Activated naive CD4-positive, alpha-beta T cell treated with anti-CD3 and anti-CD28 coated beads, Interleukin-2, amount 10 ng/mL, durations not matched to agents 7 days and 5 days (primary cell): ENCODE results near the gene CAPN15.

Experiments
- CTCF ChIA-PET: fragments of 350-600 bp; sonication (Branson Sonifier 250); formaldehyde crosslinking; loops from one replicate; lab custom pipeline; 2021; ENCODE audit warnings: antibody characterized with exemption; lab: Charles Lee
- DNase-seq: peaks from one replicate; pipeline ENCODE4 v3.0.0-alpha.2; 2020
- H3K27ac Mint-ChIP-seq: one replicate; pipeline ENCODE4 v1.8.0; 2021; ENCODE audit warnings: mild to moderate bottlenecking, moderate library complexity, mixed read lengths
- H3K27me3 Mint-ChIP-seq: one replicate; pipeline ENCODE4 v1.8.0; 2021; ENCODE audit warnings: mild to moderate bottlenecking, mixed read lengths
- H3K36me3 Mint-ChIP-seq: one replicate; pipeline ENCODE4 v1.8.0; 2021; ENCODE audit warnings: mixed read lengths
- H3K4me1 Mint-ChIP-seq: one replicate; pipeline ENCODE4 v1.8.0; 2021; ENCODE audit warnings: mixed read lengths
- H3K4me3 Mint-ChIP-seq: one replicate; pipeline ENCODE4 v1.8.0; 2021; ENCODE audit warnings: mild to moderate bottlenecking, moderate library complexity, mixed read lengths
- H3K9me3 Mint-ChIP-seq: one replicate; pipeline ENCODE4 v1.8.0; 2021; ENCODE audit warnings: mixed read lengths

The CAPN15 gene

DNA sequence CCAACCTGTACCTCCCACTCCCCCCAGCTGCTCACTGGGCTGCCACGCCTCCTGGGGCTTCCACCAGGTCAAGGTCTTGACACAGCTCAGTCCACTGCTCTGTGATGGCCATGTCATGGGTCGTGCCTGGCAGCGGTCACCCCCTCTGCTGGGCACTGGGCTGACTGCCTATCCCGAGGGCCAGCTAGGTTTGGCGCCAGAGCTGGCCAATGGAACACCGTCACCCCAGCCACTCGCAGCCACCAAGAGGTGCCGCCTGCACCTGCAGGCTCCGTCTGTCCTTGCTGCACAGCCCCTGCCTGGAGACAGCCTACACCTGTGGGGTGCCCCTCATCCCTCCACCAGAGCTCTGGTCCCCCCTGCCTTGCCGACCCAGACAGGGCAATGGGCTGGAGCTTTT, 57.8 kb downstream of the CAPN15 start:
- CTCF ChIA-PET, result interaction anchor here (1.3 kb wide), 1 partner anchor 8 kb away, joined by 3 read pairs; no protein-coding TSS in a partner anchor
- Mint-ChIP-seq H3K4me3 (no peak overlapping the region), H3K36me3 (peaks cover 2% of the 10 kb centered on the region)

GRCh38 chr16:586047-586644, 58.6 kb downstream of the CAPN15 start:
- peaks cover 4% of the 10 kb centered on the region for H3K27me3 Mint-ChIP-seq
- no peak overlapping the region for H3K4me3 Mint-ChIP-seq
- CTCF ChIA-PET, result interaction anchor here (1.3 kb wide), 1 partner anchor 9 kb away, joined by 3 read pairs; no protein-coding TSS in a partner anchor
- no peak overlapping the region for H3K27ac Mint-ChIP-seq
- no peaks in the 10 kb centered on the region for H3K9me3 Mint-ChIP-seq
- DNase-seq, result no peak
- H3K36me3 Mint-ChIP-seq, result peaks cover 2% of the 10 kb centered on the region
- H3K4me1 Mint-ChIP-seq, result peaks cover 17% of the 10 kb centered on the region

More for the DNA sequence above, 57.8 kb downstream of the CAPN15 start:
- peaks cover 10% of the 10 kb centered on the region for H3K4me1 Mint-ChIP-seq
- H3K27ac Mint-ChIP-seq, result no peak overlapping the region
- H3K27me3 Mint-ChIP-seq, result peaks cover 4% of the 10 kb centered on the region
- H3K9me3 Mint-ChIP-seq, result no peaks in the 10 kb centered on the region
- no peak for DNase-seq

DNA sequence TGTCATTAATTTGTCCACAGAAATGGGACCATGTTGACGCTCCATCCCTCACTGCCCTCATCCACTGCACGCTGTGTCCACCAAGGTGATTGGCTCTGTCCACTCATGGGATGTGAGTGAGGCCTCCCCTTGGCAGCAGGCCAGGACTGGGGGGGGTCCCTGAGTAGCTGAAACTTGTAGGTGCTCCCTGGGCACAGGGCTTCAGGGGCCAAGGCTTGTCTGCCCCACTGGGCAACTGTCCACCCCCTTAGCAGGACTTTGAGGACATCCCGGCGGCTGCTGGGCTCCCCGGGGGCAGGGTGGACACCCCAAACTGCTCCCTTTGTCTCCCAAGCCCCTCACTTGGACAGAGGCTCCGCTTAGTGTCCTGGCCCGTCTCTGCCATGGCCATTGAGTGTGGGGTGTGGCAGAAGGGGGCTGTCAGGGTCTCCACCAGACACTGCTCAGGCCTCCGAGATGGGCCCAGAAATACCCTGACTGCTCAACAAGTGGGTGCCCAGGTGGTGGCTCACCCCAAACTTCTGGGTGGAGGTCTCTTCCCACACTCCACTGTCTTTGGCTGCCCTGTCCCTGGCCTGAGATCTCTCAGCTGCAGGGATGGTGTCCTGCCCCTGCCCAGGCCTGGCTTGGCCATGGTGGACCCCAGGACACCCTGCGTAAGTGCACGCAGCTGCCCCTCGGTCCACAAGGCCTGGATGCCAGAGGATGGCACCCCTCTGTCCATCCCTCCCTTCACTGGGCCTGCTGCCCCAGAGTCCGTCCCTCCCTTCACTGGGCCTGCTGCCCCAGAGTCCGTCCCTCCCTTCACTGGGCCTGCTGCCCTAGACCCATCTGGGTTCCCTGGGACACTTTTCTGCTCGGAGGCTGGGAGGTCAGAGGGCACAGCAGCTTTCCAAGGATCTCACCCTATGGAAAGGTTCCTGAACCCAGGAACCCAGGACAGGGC, 59.4 kb downstream of the CAPN15 start:
- peaks cover 2% of the 10 kb centered on the region for H3K36me3 Mint-ChIP-seq
- H3K4me1 Mint-ChIP-seq, result peaks cover 23% of the 10 kb centered on the region
- H3K4me3 Mint-ChIP-seq, result peak overlapping the region; percentile 88
- CTCF ChIA-PET, result interaction anchor here (0.6 to 1.3 kb wide), 2 partner anchors 10 to 147 kb away, joined by 3 read pairs; no protein-coding TSS in a partner anchor
- peak overlapping the region; percentile 100 for H3K27ac Mint-ChIP-seq
- DNase-seq, result no peak
- no peaks in the 10 kb centered on the region for H3K9me3 Mint-ChIP-seq
- H3K27me3 Mint-ChIP-seq, result peaks cover 4% of the 10 kb centered on the region

DNA sequence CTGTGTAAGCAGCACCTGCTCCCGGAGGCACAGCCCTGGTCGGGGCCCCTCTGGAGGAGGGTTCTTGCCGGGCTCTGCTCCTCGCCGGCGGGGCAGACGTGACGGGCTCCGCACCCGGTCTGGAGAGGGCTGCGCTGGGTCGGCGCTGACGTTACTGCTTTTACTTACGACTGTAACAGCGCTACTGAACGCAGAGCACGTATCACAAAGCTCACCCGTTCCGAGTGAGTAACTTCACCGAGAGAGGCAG, 61.1 kb downstream of the CAPN15 start:
- Mint-ChIP-seq H3K4me3 (peak overlapping the region; percentile 88), H3K27me3 (peaks cover 4% of the 10 kb centered on the region), H3K9me3 (no peaks in the 10 kb centered on the region), H3K4me1 (peaks cover 30% of the 10 kb centered on the region), H3K36me3 (peaks cover 2% of the 10 kb centered on the region), H3K27ac (peak overlapping the region; percentile 100)
- CTCF ChIA-PET, result interaction anchor here (0.7 kb wide), 1 partner anchor 196 kb away, joined by 3 read pairs; no protein-coding TSS in a partner anchor
- peak; percentile 72 for DNase-seq

- DNase-seq, result peak; percentile 97
- peak overlapping the region; percentile 100 for H3K27ac Mint-ChIP-seq
- CTCF ChIA-PET, result no interaction called here
- peaks cover 31% of the 10 kb centered on the region for H3K4me1 Mint-ChIP-seq
- no peaks in the 10 kb centered on the region for H3K9me3 Mint-ChIP-seq
- H3K36me3 Mint-ChIP-seq, result peaks cover 2% of the 10 kb centered on the region
- H3K4me3 Mint-ChIP-seq, result peak overlapping the region; percentile 88
- peaks cover 4% of the 10 kb centered on the region for H3K27me3 Mint-ChIP-seq
These were observed 61.6 kb downstream of the CAPN15 start for GRCh38 chr16:588889-589657.

DNA sequence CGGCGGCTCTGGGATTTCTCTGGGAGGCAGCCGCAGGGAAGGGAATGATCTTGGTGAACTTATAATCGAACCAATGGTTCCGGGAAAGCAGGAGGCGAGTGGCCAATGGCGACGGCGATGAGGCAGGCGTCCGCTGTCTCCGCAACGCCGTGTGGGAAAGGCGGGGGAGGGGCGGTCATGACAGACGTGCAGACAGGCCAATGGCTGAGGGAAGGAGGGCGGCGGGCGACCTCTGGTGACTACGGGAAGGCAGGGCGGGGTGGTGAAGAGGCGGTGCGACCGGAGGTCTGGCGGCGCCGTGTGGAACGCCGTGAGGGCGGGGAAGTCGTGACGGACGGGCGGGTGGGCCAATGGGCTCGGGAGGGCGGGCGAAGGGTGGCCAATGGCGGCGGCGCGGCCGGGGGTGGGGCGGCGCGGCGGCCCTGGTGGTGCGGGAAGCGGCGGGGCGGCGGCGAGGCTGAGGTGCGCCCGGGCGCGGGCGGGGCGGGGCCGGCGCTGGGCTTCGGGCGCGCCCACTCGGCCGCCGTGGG, 62.2 kb downstream of the CAPN15 start, which contains the start of gene RAB40C:
Gene RAB40C, plus strand, starts transcription at position 409 of the 530 bp plus-strand sequence. CDS start 226 bp downstream, outside the sequence.
- peak within 1 kb of the TSS; percentile 99 for H3K27ac Mint-ChIP-seq
- DNase-seq, result peak; percentile 99
- H3K9me3 Mint-ChIP-seq, result no peaks in the 10 kb centered on the region
- peaks cover 33% of the 10 kb centered on the region for H3K4me1 Mint-ChIP-seq
- peak within 1 kb of the TSS; percentile 88 for H3K4me3 Mint-ChIP-seq
- H3K27me3 Mint-ChIP-seq, result peaks cover 4% of the 10 kb centered on the region
- H3K36me3 Mint-ChIP-seq, result peaks cover 2% of the 10 kb centered on the region
- CTCF ChIA-PET, result interaction anchor here (1.0 kb wide), 1 partner anchor 11 kb away, joined by 4 read pairs; no protein-coding TSS in a partner anchor

DNA sequence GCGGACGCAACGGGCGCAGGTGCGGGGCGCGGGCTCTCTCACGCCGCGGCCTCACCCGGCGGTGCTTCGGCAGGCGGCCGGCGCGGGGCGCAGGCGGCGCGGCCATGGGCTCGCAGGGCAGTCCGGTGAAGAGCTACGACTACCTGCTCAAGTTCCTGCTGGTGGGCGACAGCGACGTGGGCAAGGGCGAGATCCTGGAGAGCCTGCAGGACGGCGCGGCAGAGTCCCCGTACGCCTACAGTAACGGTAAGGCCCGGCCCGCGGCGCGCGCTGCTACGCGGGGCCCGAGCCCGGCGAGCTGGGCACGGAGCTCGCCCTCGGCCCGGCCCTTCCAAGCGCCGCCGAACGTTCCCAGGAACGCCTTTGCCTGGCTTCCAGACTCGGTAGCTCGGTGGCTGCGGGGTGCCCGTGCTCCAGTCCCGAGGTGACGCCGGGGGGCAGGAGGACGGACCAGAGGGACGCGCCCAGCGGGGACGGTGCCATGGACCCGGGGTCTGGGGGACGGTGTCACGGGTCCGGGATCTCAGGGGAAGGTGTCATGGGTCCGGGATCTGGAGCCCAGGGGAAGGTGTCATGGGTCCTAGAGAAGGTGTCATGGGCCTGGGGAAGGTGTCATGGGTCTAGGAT, 62.8 kb downstream of the CAPN15 start:
- CTCF ChIA-PET, result interaction anchor here (1.0 kb wide), 1 partner anchor 11 kb away, joined by 4 read pairs; no protein-coding TSS in a partner anchor
- Mint-ChIP-seq H3K4me3 (peak overlapping the region; percentile 74), H3K4me1 (peaks cover 33% of the 10 kb centered on the region), H3K9me3 (no peaks in the 10 kb centered on the region), H3K27me3 (peaks cover 2% of the 10 kb centered on the region), H3K36me3 (peaks cover 2% of the 10 kb centered on the region), H3K27ac (peak overlapping the region; percentile 64)
- DNase-seq, result no peak

- Mint-ChIP-seq H3K36me3 (peaks cover 3% of the 10 kb centered on the region), H3K9me3 (no peaks in the 10 kb centered on the region), H3K27me3 (no peaks in the 10 kb centered on the region), H3K4me1 (peaks cover 33% of the 10 kb centered on the region), H3K4me3 (peak overlapping the region; percentile 74), H3K27ac (peak overlapping the region; percentile 64)
- CTCF ChIA-PET, result interaction anchor here (1.0 kb wide), 1 partner anchor 12 kb away, joined by 4 read pairs; no protein-coding TSS in a partner anchor
- no peak for DNase-seq
These were observed 63.3 kb downstream of the CAPN15 start for GRCh38 chr16:590815-591200.

DNA sequence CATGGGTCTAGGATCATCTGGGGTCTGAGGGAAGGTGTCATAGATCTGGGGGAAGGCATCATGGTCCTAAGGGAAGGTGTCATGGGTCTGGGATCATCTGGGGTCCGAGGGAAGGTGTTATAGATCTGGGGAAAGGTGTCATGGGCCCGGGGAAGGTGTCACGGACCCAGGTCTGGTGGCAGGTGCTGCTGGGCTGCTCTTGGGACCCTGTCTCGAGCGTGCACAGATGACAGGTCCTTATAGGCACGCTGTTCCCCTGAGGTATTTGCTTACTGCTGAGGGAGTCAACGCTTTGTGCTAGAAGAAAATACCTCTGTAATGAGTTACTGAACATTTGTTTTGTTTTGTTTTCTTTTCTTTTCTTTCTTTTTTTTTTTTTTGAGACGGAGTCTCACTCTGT, 63.7 kb downstream of the CAPN15 start:
- no peak overlapping the region for H3K27ac Mint-ChIP-seq
- H3K36me3 Mint-ChIP-seq, result peaks cover 5% of the 10 kb centered on the region
- H3K4me3 Mint-ChIP-seq, result peak overlapping the region; percentile 74
- DNase-seq, result no peak
- H3K9me3 Mint-ChIP-seq, result no peaks in the 10 kb centered on the region
- H3K27me3 Mint-ChIP-seq, result no peaks in the 10 kb centered on the region
- peaks cover 33% of the 10 kb centered on the region for H3K4me1 Mint-ChIP-seq
- CTCF ChIA-PET, result no interaction called here

- H3K27ac Mint-ChIP-seq, result no peak overlapping the region
- CTCF ChIA-PET, result no interaction called here
- no peak for DNase-seq
- H3K27me3 Mint-ChIP-seq, result no peaks in the 10 kb centered on the region
- H3K36me3 Mint-ChIP-seq, result peaks cover 9% of the 10 kb centered on the region
- peaks cover 33% of the 10 kb centered on the region for H3K4me1 Mint-ChIP-seq
- no peaks in the 10 kb centered on the region for H3K9me3 Mint-ChIP-seq
- peak overlapping the region; percentile 74 for H3K4me3 Mint-ChIP-seq
These were observed 64.5 kb downstream of the CAPN15 start for GRCh38 chr16:591892-592517.

DNA sequence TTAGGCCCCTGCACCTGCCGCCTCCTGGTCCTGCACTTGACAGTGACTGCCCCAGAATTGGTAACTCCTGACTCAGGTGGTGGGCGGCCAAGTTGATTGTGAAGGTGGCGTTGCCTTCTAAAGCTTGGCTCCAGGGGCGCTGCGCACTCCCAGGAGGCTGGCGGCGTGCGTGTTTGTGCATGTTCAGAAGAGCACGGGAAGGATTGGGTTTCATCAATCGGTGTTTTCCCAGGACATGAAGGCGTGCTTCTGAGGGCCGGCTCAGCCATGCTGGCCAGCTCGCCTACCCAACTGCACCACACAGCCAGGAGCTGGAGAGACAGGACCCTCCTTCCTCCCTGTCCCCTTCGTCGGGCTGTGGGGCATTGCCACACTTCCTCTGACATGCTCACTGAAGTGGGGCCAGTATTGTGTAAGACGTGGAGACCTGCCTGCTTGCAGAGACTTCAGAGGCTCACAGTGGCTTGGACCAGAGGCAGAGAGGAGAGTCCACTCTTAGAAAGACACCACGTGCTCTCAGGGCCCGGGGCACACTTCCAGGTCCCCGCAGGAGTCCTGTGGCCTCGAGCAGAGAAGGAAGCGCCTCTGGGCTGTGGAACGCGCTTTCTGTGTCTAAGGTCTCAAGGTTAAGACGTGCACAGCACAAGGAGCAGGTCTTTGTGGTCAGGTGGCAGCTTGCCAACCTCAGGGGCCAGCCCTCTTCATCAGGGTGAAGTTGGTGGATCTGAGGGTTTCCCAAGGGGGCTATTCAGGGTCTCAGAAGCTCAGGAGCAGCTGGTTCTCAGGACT, 65.2 kb downstream of the CAPN15 start:
- no peak overlapping the region for H3K27ac Mint-ChIP-seq
- no peak overlapping the region for H3K4me3 Mint-ChIP-seq

DNA sequence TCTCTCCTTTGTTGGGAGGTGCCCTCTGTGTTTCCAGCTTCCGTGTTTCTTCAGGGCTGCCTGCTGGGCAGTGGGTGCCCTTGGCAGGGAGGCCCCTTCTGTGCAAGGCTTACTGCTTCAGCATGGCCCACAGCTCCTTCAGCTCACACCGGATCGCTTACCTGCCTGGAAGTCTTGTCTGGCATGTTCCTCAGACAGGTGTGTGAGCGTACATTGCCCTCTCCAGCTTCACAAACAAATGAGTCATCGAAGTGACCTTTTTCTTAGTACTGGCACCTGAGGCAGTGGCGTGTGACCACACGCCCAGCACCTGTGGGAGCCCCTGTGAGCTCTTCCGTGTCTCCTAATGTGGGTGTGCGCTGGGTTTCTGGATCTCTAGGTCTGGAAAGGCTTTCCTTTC, 65.9 kb downstream of the CAPN15 start:
- peaks cover 8% of the 10 kb centered on the region for H3K36me3 Mint-ChIP-seq
- H3K4me1 Mint-ChIP-seq, result peaks cover 22% of the 10 kb centered on the region
- no peaks in the 10 kb centered on the region for H3K9me3 Mint-ChIP-seq
- H3K27ac Mint-ChIP-seq, result no peak overlapping the region
- no peak for DNase-seq
- no peaks in the 10 kb centered on the region for H3K27me3 Mint-ChIP-seq
- CTCF ChIA-PET, result interaction anchor here (0.9 kb wide), 1 partner anchor 14 kb away, joined by 3 read pairs; no protein-coding TSS in a partner anchor
- H3K4me3 Mint-ChIP-seq, result no peak overlapping the region

More for the DNA sequence above, 65.2 kb downstream of the CAPN15 start:
- CTCF ChIA-PET, result interaction anchor here (0.9 kb wide), 1 partner anchor 14 kb away, joined by 3 read pairs; no protein-coding TSS in a partner anchor
- DNase-seq, result no peak
- Mint-ChIP-seq H3K27me3 (no peaks in the 10 kb centered on the region), H3K36me3 (peaks cover 8% of the 10 kb centered on the region), H3K4me1 (peaks cover 28% of the 10 kb centered on the region), H3K9me3 (no peaks in the 10 kb centered on the region)
